Amniotic epithelial cell (primary cell): ENCODE measurements around the gene ZNF106.

ENCODE experiments used
- DNase-seq: peaks from one replicate; pipeline ENCODE4 v3.0.0-alpha.2; 2010; ENCODE audit warnings: low read depth

The ZNF106 gene

DNA sequence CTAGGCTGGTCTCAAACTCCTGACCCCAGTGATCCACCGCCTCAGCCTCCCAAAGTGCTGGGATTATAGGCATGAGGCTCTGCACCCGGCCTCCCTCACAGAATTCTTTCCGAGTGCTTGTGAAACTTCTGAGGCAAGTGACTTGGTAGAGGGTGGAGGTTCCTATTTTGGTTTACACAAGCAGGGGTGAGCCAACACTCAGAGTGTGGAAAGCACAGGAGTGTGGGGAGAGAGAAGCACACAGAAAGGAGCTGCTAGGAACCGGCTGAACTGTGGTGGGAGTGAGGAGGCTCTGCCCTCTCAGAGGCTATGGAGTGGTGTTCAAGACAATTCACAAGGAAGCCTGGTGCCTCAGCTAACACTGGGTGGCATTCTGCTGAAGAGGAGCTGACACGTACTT, 123.9 kb downstream of the ZNF106 start:
- peak; percentile 9 for DNase-seq

DNA sequence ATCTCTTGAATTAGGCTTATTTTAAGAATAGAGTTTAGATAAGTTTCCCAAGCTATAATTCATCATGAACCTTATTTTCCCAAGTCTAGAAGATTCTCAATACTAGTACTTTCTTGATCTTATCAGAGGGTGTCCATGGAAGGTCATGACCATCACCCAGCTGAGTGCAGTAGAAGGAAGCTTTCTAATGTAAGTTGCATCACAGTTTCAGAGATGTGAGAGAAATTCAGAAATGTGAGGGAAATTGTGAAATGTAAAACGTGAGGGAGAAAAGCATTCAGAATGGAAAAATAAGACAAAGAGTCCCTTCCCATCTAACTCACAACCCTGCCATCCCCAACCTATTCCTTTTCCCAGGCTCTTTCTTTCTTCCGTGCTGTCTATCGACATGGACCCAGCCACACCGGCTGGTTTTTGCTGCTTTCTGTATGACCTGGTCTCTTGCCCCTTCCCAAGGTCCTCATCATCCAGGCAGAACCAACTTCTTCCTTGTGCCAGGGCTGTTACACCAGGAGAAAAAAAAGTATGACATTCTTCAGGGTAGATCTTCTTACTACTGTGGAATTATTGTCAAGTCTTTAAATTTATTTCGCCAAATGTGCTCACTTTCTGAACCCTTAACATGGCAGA, 124.9 kb downstream of the ZNF106 start:
- peak; percentile 53 for DNase-seq

DNA sequence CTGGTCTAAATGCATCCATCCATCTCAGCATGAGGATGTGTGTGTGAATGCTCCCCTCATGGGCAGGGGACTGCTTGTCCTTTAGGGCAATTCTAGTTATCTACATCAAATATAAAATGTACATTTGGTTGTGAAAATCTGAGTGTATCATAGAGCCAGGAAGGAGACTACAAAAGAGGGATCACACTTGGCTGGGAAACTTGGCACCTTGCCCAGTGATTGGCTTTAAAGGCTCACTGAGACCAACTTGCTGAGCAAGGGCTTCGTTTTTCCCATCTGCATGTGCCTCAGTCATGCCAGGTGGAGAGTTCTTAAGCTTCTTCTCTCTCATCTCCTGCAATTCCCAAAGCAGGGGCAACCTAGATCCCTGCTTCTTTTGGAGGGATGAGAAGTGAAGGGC, 126.4 kb downstream of the ZNF106 start:
- no peak for DNase-seq

DNA sequence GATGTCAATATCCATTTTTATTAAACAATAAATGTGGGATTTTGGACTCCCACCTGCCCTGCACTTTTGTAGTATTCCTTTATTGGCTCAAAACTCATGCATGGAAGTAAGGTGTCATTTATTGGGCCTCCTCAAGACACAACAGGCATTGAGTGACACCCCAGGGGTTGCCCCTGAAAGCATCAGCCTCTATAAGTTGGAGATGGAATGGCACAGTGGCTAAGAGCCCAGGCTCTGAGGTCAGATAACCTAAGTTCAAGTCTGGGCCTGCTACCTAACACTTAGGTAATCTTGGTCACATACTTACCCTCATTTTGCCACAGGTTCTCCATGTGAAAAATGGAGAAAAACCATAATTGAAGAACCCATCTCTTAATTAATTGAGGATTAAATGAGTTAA, 127.0 kb downstream of the ZNF106 start:
- DNase-seq: no peak

DNA sequence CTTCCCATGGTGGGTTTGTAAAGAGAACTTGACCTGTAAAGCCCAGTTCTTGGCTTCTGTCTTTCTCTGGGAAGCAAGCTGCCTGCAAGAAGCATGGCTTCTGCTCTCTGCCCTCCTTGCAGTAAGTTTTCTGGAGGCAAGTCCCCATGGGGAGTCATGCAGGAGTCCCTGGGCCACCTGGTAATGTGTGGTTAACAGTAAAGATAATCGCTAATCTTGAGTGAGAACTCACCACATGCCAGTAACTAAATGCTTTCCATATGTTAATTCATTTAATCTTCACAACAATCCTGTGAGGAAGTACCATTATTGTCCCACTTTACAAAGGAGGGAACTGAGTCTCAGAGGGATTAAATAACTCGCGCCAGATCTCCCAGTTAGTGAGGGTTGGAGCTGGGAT, 127.5 kb downstream of the ZNF106 start:
- no peak for DNase-seq
